Esophagus squamous epithelium (tissue), 5 donors: ENCODE data around the gene POR. TPM values are rescaled to one million over a fixed set of nuclear protein-coding genes. Genes with fewer than 3 reads are reported as not detected.
"Not testable (repeated sequence)": the region's sequence is repeated elsewhere in the genome, so short reads cannot be mapped to it uniquely, and the experiment has no call there.

ENCODE experiments used
- DNase-seq: peaks from one replicate; lab custom pipeline; 2025; lab: John Stamatoyannopoulos, UW
- H3K27ac ChIP-seq, 4 donors: fragments of 200-600 bp; sonication (generic); one replicate each; pipeline ENCODE4 v1.5.1; 2016 to 2019; ENCODE audit warnings: mild to moderate bottlenecking in 1 of 4
- H3K27me3 ChIP-seq, 4 donors: fragments of 200-600 bp; sonication (generic); 1 replicate in 3 of 4; 2 replicates in 1 of 4; pipeline versions ENCODE4 v1.5.1 to v1.6.0; 2017 to 2021; ENCODE audit warnings: antibody characterized with exemption in 1 of 4
- H3K36me3 ChIP-seq, 3 donors: fragments of 200-600 bp; sonication (generic); one replicate each; pipeline ENCODE4 v1.5.1; 2016 to 2019
- H3K4me1 ChIP-seq, 3 donors: fragments of 200-600 bp; sonication (generic); one replicate each; pipeline ENCODE4 v1.5.1; 2017 to 2019
- H3K4me3 ChIP-seq, 4 donors: fragments of 200-600 bp; sonication (generic); 1 replicate in 3 of 4; 2 replicates in 1 of 4; pipeline ENCODE4 v1.5.1; 2016 to 2019; ENCODE audit warnings: mild to moderate bottlenecking in 2 of 4, moderate library complexity in 1 of 4
- H3K9me3 ChIP-seq, 3 donors: fragments of 200-600 bp; sonication (generic); one replicate each; pipeline ENCODE4 v1.5.1; 2016 to 2019
- POLR2A ChIP-seq, 4 donors: fragments of 450-650 bp; IDR thresholded peaks; one replicate each; pipeline ENCODE4 v1.6.1; 2017; ENCODE audit warnings: antibody characterized with exemption in 4 of 4, mild to moderate bottlenecking in 4 of 4, moderate library complexity in 3 of 4
- WGBS, 2 donors: methylation state at CpG; one replicate each; pipeline ENCODE4 v1.1.5; 2018; 5-methylcytosine and 5-hydroxymethylcytosine counted together
- intact Hi-C: fragments of 100-400 bp; cut with DNase I; formaldehyde crosslinking; loops from one replicate; pipeline ENCODE4 v1.15.0; 2022
- total RNA-seq, 4 donors: library from RNA; depleted of rRNA; stranded (reverse); fragments of >200 nt; gene quantifications; one replicate each; pipeline ENCODE4 v1.1.0, GENCODE V29; 2016
- TF ChIP-seq, protein P1 (sequence below), 6 experiments: fragments of 450-650 bp in 4 of 6; fragments of 200-600 bp in 2 of 6; sonication (generic) in 2 of 6; IDR thresholded peaks; one replicate each; pipeline ENCODE4 v1.5.1; 2016 to 2019; ENCODE audit warnings: antibody characterized with exemption in 6 of 6, mild to moderate bottlenecking in 4 of 6, moderate library complexity in 4 of 6
- donor health status: DM: yes; HTN: yes; CAD: no.

POR gene
- total RNA-seq, 4 donors from 2014 or later: 71.0 to 116 (median 81.6) TPM

DNA sequence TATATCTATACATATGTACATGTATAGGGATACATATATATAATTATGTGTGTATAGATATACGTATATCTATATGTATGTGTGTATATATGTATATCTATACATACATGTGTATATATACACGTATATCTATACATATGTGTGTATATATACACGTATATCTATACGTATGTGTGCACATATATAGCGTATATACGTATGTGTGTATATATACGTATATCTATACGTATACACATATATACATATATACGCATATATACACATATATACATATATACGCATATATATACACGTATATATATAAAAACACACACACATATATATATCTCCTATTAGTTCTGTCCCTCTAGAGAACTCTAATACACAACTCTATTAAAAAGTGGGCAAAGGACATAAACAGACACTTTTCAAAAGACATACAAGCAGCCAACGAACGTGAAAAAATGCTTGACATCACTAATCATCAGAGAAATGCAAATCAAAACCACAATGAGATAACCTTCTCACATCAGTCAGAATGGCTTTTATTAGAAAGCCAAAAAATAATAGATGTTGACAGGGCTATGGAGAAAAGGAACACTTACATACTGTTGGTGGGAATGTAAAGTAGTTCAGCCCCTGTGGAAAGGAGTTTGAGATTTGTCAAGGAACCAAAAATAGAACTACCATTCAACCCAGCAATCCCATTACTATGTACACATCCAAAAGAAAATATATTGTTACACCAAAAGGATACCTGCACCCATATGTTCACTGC, 101.4 kb downstream of the POR start:
- Histone ChIP-seq H3K4me1 (peaks cover 0 to 12% (median 6%) of the 10 kb centered on the region in 3 donors), H3K27me3 (no peaks in the 10 kb centered on the region), H3K9me3 (no peaks in the 10 kb centered on the region), H3K4me3 (no peak overlapping the region), H3K27ac (no peak overlapping the region), H3K36me3 (peaks cover 0 to 49% (median 0%) of the 10 kb centered on the region in 3 donors)
- intact Hi-C loops: no loop called here
- WGBS, 2 donors: 88 to 90% methylated on average over 13 of the region's 13 CpGs
- DNase-seq: no peak
- TF ChIP-seq, protein P1, sequence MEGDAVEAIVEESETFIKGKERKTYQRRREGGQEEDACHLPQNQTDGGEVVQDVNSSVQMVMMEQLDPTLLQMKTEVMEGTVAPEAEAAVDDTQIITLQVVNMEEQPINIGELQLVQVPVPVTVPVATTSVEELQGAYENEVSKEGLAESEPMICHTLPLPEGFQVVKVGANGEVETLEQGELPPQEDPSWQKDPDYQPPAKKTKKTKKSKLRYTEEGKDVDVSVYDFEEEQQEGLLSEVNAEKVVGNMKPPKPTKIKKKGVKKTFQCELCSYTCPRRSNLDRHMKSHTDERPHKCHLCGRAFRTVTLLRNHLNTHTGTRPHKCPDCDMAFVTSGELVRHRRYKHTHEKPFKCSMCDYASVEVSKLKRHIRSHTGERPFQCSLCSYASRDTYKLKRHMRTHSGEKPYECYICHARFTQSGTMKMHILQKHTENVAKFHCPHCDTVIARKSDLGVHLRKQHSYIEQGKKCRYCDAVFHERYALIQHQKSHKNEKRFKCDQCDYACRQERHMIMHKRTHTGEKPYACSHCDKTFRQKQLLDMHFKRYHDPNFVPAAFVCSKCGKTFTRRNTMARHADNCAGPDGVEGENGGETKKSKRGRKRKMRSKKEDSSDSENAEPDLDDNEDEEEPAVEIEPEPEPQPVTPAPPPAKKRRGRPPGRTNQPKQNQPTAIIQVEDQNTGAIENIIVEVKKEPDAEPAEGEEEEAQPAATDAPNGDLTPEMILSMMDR (IDR thresholded peaks at IDR 0.05): no peak
- TF ChIP-seq POLR2A (IDR thresholded peaks at IDR 0.05): no peak

DNA sequence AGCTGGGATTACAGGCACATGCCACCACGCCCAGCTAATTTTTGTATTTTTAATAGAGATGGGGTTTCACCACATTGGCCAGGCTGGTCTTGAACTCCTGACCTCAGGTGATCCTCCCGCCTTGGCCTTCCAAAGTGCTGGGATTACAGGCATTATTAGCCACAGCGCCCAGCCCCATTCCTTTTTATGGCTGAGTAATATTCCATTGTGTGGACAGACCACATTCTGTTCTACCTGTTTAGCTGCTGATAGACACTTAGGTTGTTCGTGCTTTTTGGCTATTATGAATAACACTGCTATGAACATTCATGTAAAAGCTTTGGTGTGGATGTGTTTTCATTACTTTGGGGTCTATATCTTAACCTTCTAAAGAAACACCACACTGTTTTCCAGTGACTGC, 103.6 kb downstream of the POR start:
- intact Hi-C loops, H3K4me3 ChIP-seq, H3K4me1 ChIP-seq, H3K27ac ChIP-seq, H3K9me3 ChIP-seq, H3K27me3 ChIP-seq, DNase-seq: not testable (repeated sequence)
- 75 to 90% methylated on average over 4 of the region's 4 CpGs for WGBS, 2 donors
- peaks cover 0 to 47% (median 0%) of the 10 kb centered on the region in 3 donors for H3K36me3 ChIP-seq

DNA sequence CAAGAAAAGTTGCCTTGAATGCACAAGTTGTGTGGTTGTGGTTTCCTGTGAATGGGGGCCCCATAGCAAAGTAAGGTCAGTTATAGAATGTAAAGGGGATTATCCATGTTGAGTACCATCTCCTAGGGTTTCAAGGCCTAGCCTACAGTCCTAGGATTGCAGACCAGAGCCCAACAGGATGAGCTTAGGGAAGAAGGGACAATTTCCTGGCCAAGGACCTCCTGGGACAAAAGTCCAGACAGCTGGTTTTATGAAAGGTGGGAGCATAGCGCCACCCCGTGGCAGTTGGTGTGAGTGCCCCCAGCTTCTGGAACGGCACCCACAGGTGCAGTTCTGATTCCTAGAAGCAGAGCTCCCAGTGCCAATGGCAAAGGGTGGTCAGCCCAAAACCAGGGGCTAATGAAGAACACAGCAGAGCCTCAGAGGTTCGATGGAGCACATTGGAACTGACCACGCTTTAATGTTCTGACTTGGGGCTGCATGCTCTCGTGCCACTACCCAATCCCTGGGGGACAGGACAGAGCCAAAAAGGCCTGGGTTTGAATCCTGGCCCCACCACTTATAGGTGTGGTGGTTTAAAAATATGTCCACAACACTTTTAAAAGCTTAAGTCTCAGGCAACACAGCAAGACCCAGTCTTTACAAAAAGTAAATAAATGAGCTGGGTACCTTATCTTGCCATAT, 105.2 kb downstream of the POR start:
- Histone ChIP-seq H3K27ac (no peak overlapping the region), H3K36me3 (peaks cover 0 to 56% (median 0%) of the 10 kb centered on the region in 3 donors), H3K9me3 (no peaks in the 10 kb centered on the region), H3K4me1 (peaks cover 0 to 4% (median 0%) of the 10 kb centered on the region in 3 donors), H3K27me3 (no peaks in the 10 kb centered on the region), H3K4me3 (no peak overlapping the region)
- TF ChIP-seq, protein P1 (IDR thresholded peaks at IDR 0.05): peak; percentile 84 to 91 (median 88)
- no peak for TF ChIP-seq POLR2A (IDR thresholded peaks at IDR 0.05)
- WGBS, 2 donors: 47 to 52% methylated on average over 6 of the region's 6 CpGs
- no peak for DNase-seq
- intact Hi-C loops: loop anchor here (5.0 kb wide), 1 partner anchor 153 kb away; no protein-coding TSS in a partner anchor

DNA sequence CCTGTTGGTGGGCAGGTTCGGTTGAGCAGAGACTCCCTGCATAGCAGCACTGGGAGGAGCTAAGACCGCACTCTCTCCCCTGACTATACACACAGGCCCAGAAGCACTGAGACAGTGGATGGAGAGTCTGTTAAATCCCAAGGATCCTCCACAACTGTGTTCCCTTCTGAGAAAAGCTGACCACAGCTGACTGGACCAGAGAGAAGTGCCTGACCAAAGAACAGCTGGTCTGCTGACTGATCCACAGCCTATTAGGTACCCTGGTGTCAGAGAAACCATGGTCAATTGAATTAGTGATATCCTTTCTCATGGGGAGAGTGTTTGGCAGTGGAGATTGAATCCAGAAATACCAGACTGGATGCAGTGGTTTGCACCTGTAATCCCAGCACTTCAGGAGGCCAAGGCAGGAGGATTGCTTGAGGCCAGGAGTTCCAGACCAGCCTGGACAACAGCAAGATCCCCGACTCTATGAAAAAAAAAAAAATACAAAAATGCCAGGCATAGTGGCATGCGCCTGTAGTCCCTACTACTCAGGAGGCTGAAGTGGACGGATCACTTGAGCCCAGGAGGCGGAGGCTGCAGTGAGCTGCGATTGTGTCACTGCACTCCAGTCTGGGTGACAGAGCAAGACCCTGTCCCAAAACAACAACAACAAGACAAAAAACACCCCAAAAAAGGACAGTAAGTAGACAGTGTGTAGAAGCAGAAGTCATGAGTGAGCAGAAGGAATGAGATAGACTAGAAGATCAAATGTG, 107.2 kb downstream of the POR start:
- peaks cover 0 to 4% (median 0%) of the 10 kb centered on the region in 3 donors for H3K4me1 ChIP-seq
- no peak overlapping the region for H3K27ac ChIP-seq
- no peak for DNase-seq
- no peak overlapping the region for H3K4me3 ChIP-seq
- H3K9me3 ChIP-seq: no peaks in the 10 kb centered on the region
- H3K27me3 ChIP-seq: no peaks in the 10 kb centered on the region
- 96 to 97% methylated on average over 7 of the region's 7 CpGs for WGBS, 2 donors
- intact Hi-C loops: loop anchor here (5.0 kb wide), 1 partner anchor 155 kb away; no protein-coding TSS in a partner anchor
- TF ChIP-seq, protein P1 (IDR thresholded peaks at IDR 0.05): no peak
- TF ChIP-seq POLR2A (IDR thresholded peaks at IDR 0.05): no peak
- peaks cover 0 to 71% (median 0%) of the 10 kb centered on the region in 3 donors for H3K36me3 ChIP-seq

DNA sequence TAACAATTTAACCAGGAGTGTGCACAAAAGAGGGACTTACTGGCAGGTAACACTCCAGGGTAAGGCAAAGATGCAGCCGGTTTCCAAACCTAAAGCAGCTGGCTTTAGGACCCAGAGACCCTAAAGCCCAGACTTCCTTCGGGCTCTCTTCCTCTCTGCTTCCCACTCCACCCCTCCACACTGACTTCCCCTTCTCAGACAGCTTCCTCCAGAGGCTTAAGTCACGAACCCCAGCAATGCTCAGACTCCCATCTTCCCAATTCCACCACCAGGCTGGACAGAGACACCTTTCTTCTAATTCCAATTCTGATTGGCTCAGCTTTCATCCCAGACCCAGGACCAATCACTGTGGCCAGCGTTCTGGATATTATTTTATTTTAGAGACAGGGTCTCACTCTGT, 108.0 kb downstream of the POR start:
- WGBS, 2 donors: 33 to 56% methylated on average over 4 of the region's 4 CpGs
- H3K27ac ChIP-seq: no peak overlapping the region
- peaks cover 0 to 76% (median 0%) of the 10 kb centered on the region in 3 donors for H3K36me3 ChIP-seq
- TF ChIP-seq, protein P1 (IDR thresholded peaks at IDR 0.05): no peak
- no peak for TF ChIP-seq POLR2A (IDR thresholded peaks at IDR 0.05)
- no peaks in the 10 kb centered on the region for H3K9me3 ChIP-seq
- H3K4me1 ChIP-seq: peaks cover 0 to 4% (median 0%) of the 10 kb centered on the region in 3 donors
- no peak overlapping the region for H3K4me3 ChIP-seq
- H3K27me3 ChIP-seq: no peaks in the 10 kb centered on the region
- no peak for DNase-seq
- intact Hi-C loops: loop anchor here (5.0 kb wide), 1 partner anchor 156 kb away; no protein-coding TSS in a partner anchor
